ENCODE results near the gene LRRN2. TPM values are rescaled to one million over a fixed set of nuclear protein-coding genes. Genes with fewer than 3 reads are reported as not detected.

LRRN2 gene
- total RNA-seq, 2 donors from 2014 or later = not detected

DNA sequence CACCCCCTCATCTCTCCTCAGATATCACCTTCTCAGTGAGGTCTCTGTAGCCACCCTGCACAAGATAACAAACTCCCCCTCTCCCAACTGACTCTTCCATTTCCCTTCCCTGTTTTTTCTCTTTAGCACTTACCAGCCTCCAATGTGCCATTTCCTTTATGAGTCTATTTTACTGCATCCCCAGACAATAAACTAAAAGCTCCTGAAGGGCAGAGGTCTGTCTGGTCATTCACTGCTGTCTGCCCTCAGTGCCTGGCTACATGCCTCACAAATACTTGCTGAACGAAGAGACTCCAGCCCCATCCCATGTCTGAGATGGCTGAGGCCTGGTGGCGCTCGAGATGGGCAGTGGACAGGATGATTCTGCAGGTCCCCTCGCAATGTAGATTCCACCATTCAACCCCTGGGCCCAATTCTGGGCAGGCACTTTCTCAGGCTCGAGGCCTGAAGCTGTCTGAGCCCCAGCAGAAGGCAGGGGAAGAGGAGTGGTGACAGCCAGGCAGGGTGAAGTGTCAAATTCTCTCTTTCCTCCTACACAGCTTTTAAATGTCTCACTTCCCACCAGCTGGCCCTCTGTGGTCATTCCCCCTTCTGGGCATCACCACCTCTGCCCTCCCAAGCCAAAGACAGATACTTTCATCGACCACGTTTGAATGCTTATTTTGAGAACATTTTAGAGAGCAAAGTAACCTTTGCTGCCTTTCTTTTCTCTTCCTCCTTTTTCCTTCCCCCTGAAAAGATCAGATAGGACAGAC is 6.6 kb downstream of the LRRN2 start:
- Mint-ChIP-seq H3K27ac (no peak overlapping the region), H3K36me3 (no peaks in the 10 kb centered on the region), H3K9me3 (no peaks in the 10 kb centered on the region)
- no peak for DNase-seq (ENCODE audit: low spot score in 2 of 2)
- no peak for ATAC-seq

DNA sequence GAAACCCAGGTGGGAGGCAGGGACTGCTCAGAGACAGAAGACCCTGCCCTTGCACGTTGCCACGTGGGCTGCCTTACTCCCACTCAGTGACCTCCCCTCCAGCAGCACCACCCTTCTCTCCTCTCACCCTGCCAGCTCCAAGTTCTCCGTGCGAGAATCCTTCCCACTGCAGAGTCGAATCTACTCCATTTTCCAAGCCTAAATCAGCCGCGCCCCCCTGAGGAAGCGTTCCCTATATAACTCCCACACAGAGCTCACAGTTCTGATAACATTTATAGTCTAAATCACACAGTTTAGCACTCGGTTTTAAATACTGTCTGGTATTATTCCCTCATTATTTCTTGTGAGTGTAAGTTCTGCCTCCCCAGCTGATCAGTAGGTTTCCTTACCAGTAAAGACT is 7.7 kb downstream of the LRRN2 start:
- ATAC-seq (no peak), DNase-seq (ENCODE audit: low spot score in 2 of 2) (no peak)
- Mint-ChIP-seq H3K9me3 (no peaks in the 10 kb centered on the region), H3K36me3 (no peaks in the 10 kb centered on the region), H3K27ac (no peak overlapping the region)

DNA sequence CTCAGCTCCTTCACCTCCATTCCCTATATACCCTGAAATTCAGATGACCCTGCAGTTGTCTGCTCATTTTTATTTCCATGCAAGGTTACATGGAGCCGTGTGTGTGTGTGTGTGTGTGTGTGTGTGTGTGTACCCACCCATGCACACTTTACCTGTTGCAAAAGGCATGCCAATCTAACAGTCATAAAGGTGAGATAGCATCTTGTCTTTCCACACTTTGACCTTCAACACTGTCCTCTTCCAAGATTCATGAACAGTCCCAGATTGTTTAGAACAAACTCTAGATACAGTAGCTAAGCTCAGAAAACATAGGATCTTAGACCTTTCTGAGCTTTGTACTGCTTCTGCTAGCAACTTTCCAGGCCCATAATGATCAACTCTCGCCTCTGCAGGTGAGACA is 9.5 kb downstream of the LRRN2 start:
- Mint-ChIP-seq H3K36me3 (no peaks in the 10 kb centered on the region), H3K9me3 (no peaks in the 10 kb centered on the region), H3K27ac (no peak overlapping the region)

DNA sequence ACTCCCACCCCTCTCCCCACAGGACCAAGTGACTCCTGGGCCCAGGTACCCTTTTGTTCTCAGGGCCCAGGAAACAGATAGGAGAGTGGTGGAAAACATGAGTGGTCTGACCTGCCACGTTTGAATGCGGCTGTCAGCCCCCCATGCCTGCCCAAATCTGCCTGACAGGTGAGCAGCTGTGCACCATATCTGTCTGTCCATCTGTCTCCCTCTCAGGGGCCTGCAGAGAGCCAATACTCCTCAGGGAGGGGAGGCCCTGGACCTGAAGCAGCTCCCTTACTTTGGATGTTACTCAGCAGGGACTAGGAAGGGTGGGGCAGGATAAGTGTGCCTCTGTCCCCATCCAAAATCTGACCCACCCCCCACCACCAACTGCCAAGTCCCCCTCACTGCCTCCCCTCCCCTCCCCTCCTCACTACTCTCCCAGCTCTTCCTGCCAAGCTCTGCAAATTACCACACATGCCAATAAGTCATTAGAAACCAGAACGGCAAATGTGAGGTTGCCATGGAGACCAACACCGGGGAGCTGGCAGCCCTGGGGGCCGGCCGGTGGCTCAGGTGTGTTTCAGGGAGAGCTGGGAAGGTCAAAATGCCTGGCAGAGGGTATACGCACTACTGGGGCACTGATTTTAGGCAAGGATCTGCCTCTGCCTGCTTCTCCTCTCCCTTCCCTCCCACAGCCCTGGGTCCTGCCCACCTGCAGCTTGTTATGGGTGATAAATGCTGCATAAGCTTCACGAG is 11.5 kb downstream of the LRRN2 start:
- no peak for ATAC-seq
- no peak for DNase-seq (ENCODE audit: low spot score in 2 of 2)
- no peak overlapping the region for H3K27ac Mint-ChIP-seq
- H3K9me3 Mint-ChIP-seq = no peaks in the 10 kb centered on the region
- no peaks in the 10 kb centered on the region for H3K36me3 Mint-ChIP-seq

More for the DNA sequence above, 9.5 kb downstream of the LRRN2 start:
- ATAC-seq (no peak), DNase-seq (ENCODE audit: low spot score in 2 of 2) (no peak)

DNA sequence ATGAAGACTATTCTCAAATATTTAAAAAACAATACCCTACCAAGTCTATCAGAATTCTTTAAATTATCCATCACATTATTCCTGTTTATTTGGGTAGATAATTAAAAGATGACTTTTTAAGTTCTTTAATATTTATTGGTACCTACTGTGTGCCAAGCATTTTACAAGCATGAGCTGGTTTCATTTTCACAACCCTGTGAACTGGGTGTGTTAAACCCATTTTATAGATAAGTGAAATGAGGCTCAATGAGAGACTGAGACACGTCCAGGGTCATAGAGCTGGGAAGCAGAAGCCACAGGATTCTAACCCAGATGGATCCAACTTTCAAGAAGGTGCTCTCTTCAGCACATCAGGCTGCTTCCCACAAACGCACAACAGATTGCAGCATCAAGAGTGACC is 12.3 kb downstream of the LRRN2 start:
- H3K9me3 Mint-ChIP-seq = no peaks in the 10 kb centered on the region
- H3K36me3 Mint-ChIP-seq = no peaks in the 10 kb centered on the region
- H3K27ac Mint-ChIP-seq = no peak overlapping the region
- no peak for ATAC-seq
- DNase-seq (ENCODE audit: low spot score in 2 of 2) = no peak

DNA sequence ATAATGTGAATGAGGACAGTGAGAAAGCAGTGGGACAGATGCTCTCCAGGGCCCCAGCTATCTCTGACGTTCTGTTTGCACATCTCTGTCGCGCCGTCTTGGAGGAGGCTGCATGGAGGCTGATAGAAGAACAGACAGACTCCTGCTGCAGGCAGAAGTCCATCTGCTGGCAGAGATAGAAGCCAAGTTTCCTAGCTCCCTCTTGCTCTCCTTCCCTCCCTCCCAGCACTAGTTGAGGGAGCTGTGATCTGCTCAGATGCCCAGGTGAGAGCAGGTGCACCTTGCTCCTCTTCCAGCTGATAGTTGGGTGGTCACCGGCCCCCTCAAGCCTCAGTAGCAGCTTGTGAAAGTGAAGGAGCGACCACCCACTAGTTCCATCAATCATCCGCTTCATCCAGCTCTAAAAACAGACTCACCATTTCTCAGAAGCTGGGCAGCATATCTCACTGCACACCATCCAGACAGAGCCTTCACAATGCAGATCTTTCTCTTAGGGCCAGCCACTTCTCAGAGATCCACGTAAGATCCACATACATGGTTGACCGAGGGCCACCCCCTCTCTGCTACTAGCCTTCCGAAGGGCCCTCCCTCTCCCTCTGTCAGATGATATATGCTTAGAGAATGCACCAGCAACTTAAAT is 12.9 kb downstream of the LRRN2 start:
- Mint-ChIP-seq H3K9me3 (no peaks in the 10 kb centered on the region), H3K36me3 (no peaks in the 10 kb centered on the region), H3K27ac (no peak overlapping the region)
- DNase-seq (ENCODE audit: low spot score in 2 of 2) = no peak
- no peak for ATAC-seq

DNA sequence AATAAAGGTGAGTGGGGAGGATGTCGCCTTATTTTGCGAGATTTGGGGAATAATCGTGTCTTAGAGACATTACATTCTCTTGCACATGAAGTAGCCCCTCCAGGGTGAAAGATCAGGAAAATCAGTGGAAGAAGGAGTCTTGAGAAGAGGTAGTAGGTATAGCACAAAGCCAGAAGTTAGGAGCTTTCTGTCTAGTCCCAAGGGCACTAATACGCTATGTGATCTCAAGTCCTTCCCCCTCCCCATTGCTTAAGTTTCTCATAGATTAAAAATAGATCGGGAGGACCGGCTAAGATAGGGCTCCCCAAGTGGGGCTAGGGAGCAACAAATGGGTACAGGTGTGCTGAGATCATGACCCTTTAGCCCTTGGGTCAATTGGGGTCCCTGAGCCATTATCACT is 13.5 kb downstream of the LRRN2 start:
- Mint-ChIP-seq H3K9me3 (no peaks in the 10 kb centered on the region), H3K36me3 (no peaks in the 10 kb centered on the region), H3K27ac (no peak overlapping the region)
- ATAC-seq (no peak), DNase-seq (ENCODE audit: low spot score in 2 of 2) (no peak)

DNA sequence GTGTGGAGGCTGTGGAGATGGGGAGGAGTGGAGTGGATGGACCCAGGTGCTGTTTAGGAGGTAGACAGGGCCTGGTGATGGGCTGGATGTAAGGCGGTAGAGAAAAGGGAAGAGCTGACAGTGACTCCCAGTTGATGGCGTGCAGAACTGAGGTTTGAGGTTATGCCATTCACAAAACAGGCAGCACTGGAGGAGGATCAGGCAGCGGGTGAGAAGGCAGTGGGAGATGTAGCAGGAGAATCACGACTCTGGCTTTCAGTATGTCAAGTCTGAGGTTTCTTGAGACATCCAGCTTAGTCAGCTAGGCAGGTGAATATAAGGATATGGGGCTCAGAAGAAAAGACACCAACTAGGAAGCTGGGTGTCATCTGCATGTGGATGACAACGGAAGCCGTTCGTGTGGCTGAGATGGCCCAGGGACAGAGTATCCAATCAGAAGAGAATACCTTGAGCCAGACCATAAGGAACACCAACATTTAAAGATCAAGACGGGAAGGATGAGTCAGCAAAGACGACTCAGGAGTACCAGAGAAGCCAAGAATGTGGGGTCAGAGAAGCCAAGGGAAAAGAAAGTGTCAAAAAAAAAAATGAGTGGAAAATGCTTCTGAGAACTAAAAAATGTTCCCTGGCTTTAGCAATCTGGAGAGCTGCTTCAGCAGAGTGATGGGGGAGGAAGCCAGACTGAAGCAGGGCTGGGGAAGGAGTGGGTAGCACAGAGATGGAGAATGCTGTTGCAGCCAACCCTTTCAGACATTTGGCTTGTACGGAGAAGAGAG is 15.2 kb downstream of the LRRN2 start:
- Mint-ChIP-seq H3K9me3 (no peaks in the 10 kb centered on the region), H3K36me3 (no peaks in the 10 kb centered on the region), H3K27ac (no peak overlapping the region)
- no peak for DNase-seq (ENCODE audit: low spot score in 2 of 2)
- ATAC-seq = no peak

DNA sequence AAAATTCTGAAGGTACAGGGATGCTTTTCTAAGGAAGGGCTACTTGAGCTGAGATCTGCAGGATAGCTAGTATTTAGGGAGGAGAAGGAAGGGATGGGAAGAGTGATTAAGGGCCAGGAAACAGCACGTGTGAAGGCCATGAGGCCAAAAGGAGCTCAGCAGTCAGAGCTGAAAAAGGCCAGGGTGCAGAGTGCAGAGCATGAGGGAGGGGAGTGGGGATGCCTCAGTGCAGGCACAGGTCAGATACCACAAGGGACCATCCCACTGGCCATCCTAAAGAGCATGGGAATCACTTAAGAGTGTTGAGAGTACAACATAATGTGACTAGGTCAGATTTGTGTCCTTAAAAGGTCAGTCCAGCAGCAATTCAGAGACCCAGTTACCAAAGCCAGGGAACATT is 16.0 kb downstream of the LRRN2 start:
- no peak for ATAC-seq
- Mint-ChIP-seq H3K36me3 (no peaks in the 10 kb centered on the region), H3K9me3 (no peaks in the 10 kb centered on the region), H3K27ac (no peak overlapping the region)
- no peak for DNase-seq (ENCODE audit: low spot score in 2 of 2)

DNA sequence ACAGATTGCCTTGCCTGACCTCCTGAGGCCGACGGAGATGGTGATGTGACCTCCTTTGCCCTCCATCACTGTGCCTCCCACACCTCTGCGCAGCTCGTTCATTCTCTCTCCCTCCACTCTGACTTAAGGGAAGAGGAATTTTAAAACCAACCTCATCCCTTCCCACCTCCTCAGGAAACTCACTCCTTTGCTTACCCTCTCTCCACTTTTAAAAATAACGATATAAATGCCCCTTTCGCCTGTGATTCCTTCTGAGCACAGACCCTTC is 21.2 kb downstream of the LRRN2 start:
- ATAC-seq = no peak

DNA sequence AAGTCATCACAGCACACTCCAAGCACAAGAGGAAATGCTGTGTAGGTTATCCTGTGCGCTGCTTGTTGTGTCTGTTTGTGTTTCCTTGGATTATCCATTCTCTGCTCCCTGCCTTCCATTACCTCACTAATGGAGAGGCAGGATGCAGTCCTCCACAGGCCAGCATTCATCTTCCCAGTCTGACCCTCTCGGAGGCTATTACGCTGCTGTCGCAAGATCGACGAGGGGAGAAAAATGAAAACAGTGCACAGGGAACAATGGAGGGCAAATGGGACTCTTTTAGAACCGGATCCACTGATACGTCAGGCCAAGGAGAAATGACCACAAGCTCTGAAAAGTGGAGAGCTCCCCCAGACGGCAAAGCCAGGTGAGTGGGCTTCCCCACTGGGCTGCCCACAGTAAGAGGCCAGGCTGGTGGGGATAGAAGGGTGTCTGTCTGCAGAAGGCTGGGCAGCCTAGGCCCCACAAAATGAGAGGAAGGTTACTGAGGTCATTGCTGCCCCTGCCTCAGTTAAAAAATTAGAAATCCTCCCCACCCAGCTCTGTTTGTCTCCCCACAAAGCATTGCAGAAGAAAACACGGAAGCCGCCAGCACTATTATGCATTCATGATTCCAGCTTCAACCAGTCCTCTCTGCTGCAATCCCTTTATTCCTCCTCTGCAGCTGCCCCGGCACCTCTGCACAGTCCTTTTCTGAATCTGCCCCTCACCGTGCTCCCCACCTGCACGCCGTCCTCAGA is 21.7 kb downstream of the LRRN2 start:
- Mint-ChIP-seq H3K27ac (no peak overlapping the region), H3K9me3 (no peaks in the 10 kb centered on the region), H3K36me3 (no peaks in the 10 kb centered on the region)
- no peak for ATAC-seq
- no peak for DNase-seq (ENCODE audit: low spot score in 2 of 2)

More for the DNA sequence above, 21.2 kb downstream of the LRRN2 start:
- H3K36me3 Mint-ChIP-seq = no peaks in the 10 kb centered on the region
- H3K27ac Mint-ChIP-seq = no peak overlapping the region
- no peaks in the 10 kb centered on the region for H3K9me3 Mint-ChIP-seq
- no peak for DNase-seq (ENCODE audit: low spot score in 2 of 2)

DNA sequence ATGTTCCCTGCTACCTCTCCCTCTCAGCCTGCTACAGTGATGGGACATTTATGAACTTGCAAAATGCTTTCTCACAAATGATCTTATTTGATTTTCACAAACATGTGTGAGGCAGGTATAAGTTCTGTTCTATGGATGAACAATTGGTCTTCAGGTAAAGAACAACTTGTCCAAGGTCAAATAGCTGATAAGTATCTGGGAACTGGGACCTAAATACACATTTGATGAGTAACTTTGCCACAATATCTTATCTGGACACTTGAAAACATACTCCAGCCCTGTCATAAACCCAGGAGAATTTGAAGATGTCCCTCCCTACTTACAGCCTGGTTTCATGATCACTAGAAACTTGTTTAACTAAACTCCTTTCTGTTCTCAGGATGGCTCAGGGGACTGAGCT is 23.0 kb downstream of the LRRN2 start:
- DNase-seq (ENCODE audit: low spot score in 2 of 2) (no peak), ATAC-seq (no peak)
- Mint-ChIP-seq H3K27ac (no peak overlapping the region), H3K36me3 (no peaks in the 10 kb centered on the region), H3K9me3 (no peaks in the 10 kb centered on the region)

DNA sequence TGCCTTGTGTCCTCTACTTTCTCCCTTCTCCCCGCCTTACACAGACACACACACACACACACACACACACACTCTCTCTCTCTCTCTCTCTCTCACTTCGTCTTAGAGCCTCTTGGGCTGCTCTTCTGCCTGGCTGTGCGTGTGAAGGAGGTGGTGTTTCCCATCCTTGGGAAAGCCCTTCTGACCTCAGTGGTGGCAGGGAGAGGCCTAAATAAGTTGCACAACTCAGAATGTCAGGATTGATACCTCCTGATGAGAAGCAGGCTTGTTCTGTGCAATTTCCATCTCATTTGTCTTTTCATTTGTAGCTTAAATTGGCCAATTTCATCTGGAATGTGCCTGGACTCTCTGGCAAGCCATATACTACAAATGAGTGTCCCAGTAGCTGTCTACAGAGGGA is 25.0 kb downstream of the LRRN2 start:
- H3K36me3 Mint-ChIP-seq = no peaks in the 10 kb centered on the region
- no peaks in the 10 kb centered on the region for H3K9me3 Mint-ChIP-seq

DNA sequence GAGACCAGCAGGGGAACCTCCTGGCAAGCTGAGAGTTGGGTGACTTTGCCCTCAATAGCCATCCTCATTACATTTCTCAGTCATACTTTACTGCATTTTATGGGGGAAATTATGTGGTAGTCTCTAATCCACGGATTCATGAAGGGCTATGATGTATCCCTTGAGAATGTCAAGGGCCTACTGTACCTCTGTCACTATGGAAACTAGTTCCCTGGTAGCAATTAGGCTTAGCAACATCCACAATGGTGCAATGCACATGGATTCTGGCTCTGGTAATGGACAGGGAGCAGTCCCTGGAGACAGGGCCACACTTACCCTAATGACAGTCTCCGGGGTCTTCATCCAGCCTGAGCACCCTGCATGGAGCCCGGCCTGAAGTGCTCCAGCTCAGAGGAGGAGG is 26.5 kb downstream of the LRRN2 start:
- H3K36me3 Mint-ChIP-seq = no peaks in the 10 kb centered on the region
- ATAC-seq (no peak), DNase-seq (ENCODE audit: low spot score in 2 of 2) (no peak)
- H3K27ac Mint-ChIP-seq = no peak overlapping the region
- H3K9me3 Mint-ChIP-seq = no peaks in the 10 kb centered on the region

More for the DNA sequence above, 25.0 kb downstream of the LRRN2 start:
- H3K27ac Mint-ChIP-seq = no peak overlapping the region
- no peak for DNase-seq (ENCODE audit: low spot score in 2 of 2)
- ATAC-seq = no peak

DNA sequence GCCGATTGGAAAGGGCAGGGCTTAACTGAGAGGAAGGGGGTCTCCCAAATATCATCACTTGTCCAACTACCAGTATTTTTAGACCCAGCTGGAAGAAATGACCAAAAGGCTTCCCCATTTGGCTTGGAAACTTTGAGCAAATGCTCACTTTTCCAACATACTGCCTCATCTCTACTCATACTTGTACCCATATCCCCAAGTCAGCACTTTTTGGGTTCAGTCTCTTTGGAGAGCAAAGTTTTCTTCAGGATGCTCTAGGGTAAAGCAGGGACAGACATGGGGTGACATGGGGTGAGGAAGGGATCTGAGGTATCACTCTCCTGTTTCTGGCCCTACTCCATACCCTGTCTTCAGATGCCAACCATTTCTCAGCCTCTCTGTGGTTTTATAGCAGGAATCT is 27.2 kb downstream of the LRRN2 start:
- ATAC-seq (no peak), DNase-seq (ENCODE audit: low spot score in 2 of 2) (no peak)
- Mint-ChIP-seq H3K27ac (no peak overlapping the region), H3K9me3 (no peaks in the 10 kb centered on the region), H3K36me3 (no peaks in the 10 kb centered on the region)

DNA sequence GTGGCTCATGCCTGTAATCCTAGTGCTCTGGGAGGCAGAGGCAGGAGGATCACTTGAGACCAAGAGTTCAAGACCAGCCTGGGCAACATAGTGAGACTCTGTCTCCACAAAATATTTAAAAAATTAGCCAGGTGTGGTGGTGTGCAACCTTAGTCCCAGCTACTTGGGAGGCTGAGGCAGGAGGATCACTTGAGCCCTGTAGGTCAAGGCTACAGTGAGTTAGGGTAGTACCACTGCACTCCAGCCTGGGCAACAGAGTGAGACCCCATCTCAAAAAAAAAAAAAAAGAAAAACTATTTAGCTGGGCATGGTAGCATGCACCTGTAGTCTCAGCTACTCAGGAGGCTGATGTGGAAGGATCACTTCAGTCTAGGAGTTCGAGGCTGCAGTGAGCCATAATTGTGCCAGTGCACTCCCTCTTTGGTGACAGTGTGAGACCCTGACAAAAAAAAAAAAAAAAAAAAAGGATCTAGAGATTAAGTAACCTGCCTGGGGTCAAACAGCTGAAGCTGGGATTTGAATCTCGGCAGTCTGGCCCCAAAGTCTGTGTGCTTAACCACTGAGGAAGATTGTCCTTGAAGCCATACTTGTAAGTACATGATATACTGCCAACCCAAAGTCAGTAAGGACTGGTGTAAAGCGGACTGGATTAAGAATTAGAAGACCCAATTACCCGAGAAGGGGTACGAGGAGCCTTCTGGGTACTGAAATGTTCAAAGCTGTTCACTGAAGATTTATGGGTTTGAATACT is 31.8 kb downstream of the LRRN2 start:
- DNase-seq (ENCODE audit: low spot score in 2 of 2) = no peak
- H3K27ac Mint-ChIP-seq = no peak overlapping the region
- H3K36me3 Mint-ChIP-seq = no peaks in the 10 kb centered on the region
- ATAC-seq = no peak
- H3K9me3 Mint-ChIP-seq = no peaks in the 10 kb centered on the region

All from activated naive CD4-positive, alpha-beta T cell treated with anti-CD3 and anti-CD28 coated beads, Interleukin-2, amount 50 U/mL, for 72 hours (primary cell).